ENCODE measurements around the gene GRAMD1B.

The GRAMD1B gene

DNA sequence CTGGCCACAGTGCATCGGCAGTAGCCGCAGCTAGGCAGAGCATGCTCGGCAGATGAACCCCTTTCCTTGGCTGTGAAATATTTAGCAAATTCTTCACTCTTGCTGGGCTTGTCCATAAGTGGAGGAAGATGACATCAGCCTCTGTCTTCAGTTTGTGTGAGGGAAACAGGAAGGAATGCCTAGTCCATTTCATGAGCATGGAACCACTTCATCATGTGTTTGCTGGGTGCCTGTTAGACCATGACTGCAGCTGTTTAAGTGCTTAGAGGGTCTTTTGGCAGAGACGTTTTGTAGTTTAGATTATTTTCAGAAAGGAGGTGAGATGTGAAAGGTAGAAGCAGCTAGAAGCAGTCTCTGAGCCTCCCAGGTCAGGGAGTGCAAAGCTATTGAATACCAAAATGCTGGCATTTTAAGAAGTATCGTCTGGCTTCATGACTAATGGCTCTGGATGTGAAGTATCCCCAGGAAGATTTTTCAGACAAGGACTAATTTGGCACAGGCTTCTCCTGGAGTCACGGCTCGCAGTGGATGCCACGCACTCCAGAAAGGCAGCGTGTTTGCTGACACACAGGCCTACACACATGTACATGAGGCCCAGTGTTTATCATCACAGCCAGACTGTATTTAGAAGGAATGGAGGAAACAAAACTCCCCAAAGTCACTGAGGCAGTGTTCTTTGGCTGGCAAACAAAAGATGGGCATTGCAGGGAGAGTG is 43.1 kb upstream of the GRAMD1B start:
- no peak overlapping the region for H3K4me3 ChIP-seq (ENCODE audit: low read depth, low read length)
- no peak for DNase-seq (ENCODE audit: low read depth)
- TF ChIP-seq, protein P1, sequence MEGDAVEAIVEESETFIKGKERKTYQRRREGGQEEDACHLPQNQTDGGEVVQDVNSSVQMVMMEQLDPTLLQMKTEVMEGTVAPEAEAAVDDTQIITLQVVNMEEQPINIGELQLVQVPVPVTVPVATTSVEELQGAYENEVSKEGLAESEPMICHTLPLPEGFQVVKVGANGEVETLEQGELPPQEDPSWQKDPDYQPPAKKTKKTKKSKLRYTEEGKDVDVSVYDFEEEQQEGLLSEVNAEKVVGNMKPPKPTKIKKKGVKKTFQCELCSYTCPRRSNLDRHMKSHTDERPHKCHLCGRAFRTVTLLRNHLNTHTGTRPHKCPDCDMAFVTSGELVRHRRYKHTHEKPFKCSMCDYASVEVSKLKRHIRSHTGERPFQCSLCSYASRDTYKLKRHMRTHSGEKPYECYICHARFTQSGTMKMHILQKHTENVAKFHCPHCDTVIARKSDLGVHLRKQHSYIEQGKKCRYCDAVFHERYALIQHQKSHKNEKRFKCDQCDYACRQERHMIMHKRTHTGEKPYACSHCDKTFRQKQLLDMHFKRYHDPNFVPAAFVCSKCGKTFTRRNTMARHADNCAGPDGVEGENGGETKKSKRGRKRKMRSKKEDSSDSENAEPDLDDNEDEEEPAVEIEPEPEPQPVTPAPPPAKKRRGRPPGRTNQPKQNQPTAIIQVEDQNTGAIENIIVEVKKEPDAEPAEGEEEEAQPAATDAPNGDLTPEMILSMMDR (IDR thresholded peaks at IDR 0.05; ENCODE audit: low read depth, low read length), result no peak
- TF ChIP-seq MYC (IDR thresholded peaks at IDR 0.05; ENCODE audit: low read depth, low read length) (no peak), POLR2A (IDR thresholded peaks at IDR 0.05; ENCODE audit: extremely low read depth, insufficient read length) (no peak)
- TF ChIP-seq, protein P2, sequence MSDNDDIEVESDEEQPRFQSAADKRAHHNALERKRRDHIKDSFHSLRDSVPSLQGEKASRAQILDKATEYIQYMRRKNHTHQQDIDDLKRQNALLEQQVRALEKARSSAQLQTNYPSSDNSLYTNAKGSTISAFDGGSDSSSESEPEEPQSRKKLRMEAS (IDR thresholded peaks at IDR 0.05; ENCODE audit: low read depth, low read length), result no peak

- no peak for DNase-seq (ENCODE audit: low read depth)
- TF ChIP-seq, protein P2 (IDR thresholded peaks at IDR 0.05; ENCODE audit: low read depth, low read length), result no peak
- TF ChIP-seq POLR2A (IDR thresholded peaks at IDR 0.05; ENCODE audit: extremely low read depth, insufficient read length) (no peak), MYC (IDR thresholded peaks at IDR 0.05; ENCODE audit: low read depth, low read length) (no peak)
- TF ChIP-seq, protein P1 (IDR thresholded peaks at IDR 0.05; ENCODE audit: low read depth, low read length), result no peak
- no peak overlapping the region for H3K4me3 ChIP-seq (ENCODE audit: low read depth, low read length)
Observed at GRCh38 chr11:123388640-123389039, 41.4 kb upstream of the GRAMD1B start.

DNA sequence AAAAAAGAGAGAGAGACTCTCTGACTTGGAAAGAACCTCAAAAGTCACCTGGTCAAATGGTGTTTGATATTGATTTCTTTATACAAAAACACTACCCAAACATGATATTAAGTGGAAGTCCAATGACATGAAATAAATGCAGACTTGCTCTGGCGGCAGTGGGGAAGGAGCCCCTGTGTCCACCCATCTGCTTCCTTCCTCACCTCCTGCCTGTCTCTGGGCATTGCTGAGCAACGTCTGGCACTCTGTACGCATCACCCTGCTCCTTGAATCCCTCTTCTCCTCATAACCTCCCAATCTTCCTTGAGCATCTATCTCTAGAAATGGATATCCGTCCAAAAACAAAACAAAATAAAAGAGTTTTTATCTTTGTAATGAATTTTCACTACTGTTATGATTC is 39.9 kb upstream of the GRAMD1B start:
- TF ChIP-seq POLR2A (IDR thresholded peaks at IDR 0.05; ENCODE audit: extremely low read depth, insufficient read length) (no peak), MYC (IDR thresholded peaks at IDR 0.05; ENCODE audit: low read depth, low read length) (no peak)
- TF ChIP-seq, protein P1 (IDR thresholded peaks at IDR 0.05; ENCODE audit: low read depth, low read length), result no peak
- TF ChIP-seq, protein P2 (IDR thresholded peaks at IDR 0.05; ENCODE audit: low read depth, low read length), result no peak
- DNase-seq (ENCODE audit: low read depth), result no peak
- no peak overlapping the region for H3K4me3 ChIP-seq (ENCODE audit: low read depth, low read length)

DNA sequence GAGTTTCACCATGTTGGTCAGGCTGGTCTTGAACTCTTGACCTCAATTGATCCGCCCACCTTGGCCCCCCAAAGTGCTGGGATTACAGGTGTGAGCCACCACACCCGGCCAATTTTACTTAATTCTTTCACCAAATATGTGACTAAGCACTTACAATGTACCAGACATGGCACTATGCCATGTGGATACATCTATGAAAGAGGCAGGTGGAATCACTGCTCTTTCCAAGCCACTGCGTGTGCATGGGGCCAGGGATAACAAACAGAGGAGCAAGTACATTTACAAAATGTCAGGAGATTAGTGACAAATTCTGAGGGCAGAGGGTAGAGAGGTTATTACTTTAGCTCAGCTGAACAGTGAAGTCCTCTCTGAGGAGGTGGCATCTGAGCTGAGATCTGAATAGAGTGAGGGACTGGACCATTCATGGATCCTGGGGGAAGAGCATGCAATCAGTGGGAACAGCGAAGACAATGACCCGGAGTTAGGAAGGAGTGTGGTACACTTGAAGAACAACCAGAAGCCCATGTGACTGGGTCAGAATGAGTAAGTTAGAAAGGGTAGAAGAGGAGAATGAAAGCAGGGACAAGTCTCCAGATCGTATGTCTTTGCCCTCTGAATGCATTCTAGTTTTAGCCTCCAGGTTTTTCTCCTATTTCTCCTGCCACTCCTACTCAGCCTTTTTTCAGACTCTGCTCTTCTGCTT is 38.3 kb upstream of the GRAMD1B start:
- DNase-seq (ENCODE audit: low read depth), result no peak
- TF ChIP-seq MYC (IDR thresholded peaks at IDR 0.05; ENCODE audit: low read depth, low read length), result no peak
- TF ChIP-seq, protein P1 (IDR thresholded peaks at IDR 0.05; ENCODE audit: low read depth, low read length), result no peak
- TF ChIP-seq POLR2A (IDR thresholded peaks at IDR 0.05; ENCODE audit: extremely low read depth, insufficient read length), result no peak
- TF ChIP-seq, protein P2 (IDR thresholded peaks at IDR 0.05; ENCODE audit: low read depth, low read length), result no peak
- H3K4me3 ChIP-seq (ENCODE audit: low read depth, low read length), result no peak overlapping the region

- H3K4me3 ChIP-seq (ENCODE audit: low read depth, low read length), result no peak overlapping the region
- DNase-seq (ENCODE audit: low read depth), result no peak
- TF ChIP-seq POLR2A (IDR thresholded peaks at IDR 0.05; ENCODE audit: extremely low read depth, insufficient read length) (no peak), MYC (IDR thresholded peaks at IDR 0.05; ENCODE audit: low read depth, low read length) (no peak)
- TF ChIP-seq, protein P1 (IDR thresholded peaks at IDR 0.05; ENCODE audit: low read depth, low read length), result no peak
- TF ChIP-seq, protein P2 (IDR thresholded peaks at IDR 0.05; ENCODE audit: low read depth, low read length), result no peak
Observed at GRCh38 chr11:123392431-123392830, 37.6 kb upstream of the GRAMD1B start.
